ENCODE results near the gene ZNF446. TPM values are rescaled to one million over a fixed set of nuclear protein-coding genes. Genes with fewer than 3 reads are reported as not detected.
"Not testable (repeated sequence)": the region's sequence is repeated elsewhere in the genome, so short reads cannot be mapped to it uniquely, and the experiment has no call there.

ZNF446 gene
- total RNA-seq, 1 experiment from 2014 or later, result 5.1 TPM

DNA sequence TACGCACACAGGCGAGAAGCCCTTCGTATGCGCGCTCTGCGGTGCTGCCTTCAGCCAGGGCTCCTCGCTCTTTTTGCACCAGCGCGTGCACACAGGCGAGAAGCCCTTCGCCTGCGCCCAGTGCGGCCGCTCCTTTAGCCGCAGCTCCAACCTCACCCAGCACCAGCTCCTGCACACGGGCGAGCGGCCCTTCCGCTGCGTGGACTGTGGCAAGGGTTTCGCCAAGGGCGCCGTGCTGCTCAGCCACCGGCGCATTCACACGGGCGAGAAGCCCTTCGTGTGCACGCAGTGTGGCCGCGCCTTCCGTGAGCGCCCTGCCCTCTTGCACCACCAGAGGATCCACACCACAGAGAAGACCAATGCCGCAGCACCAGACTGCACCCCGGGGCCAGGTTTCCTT lies 20.0 kb upstream of the ZNF446 start:
- peaks cover 11% of the 10 kb centered on the region; the same call in 1 of the 2 replicates for H3K36me3 ChIP-seq
- no peaks in the 10 kb centered on the region for H3K27me3 ChIP-seq (replicated peaks)
- H3K27ac ChIP-seq, result no peak overlapping the region
- peaks cover 2% of the 10 kb centered on the region for H3K4me1 ChIP-seq (replicated peaks)
- no peaks in the 10 kb centered on the region for H3K9me3 ChIP-seq (replicated peaks)
- no peak for DNase-seq (ENCODE audit: low read depth in 1 of 2, low spot score in 2 of 2)
- H3K4me3 ChIP-seq, result no peak overlapping the region

DNA sequence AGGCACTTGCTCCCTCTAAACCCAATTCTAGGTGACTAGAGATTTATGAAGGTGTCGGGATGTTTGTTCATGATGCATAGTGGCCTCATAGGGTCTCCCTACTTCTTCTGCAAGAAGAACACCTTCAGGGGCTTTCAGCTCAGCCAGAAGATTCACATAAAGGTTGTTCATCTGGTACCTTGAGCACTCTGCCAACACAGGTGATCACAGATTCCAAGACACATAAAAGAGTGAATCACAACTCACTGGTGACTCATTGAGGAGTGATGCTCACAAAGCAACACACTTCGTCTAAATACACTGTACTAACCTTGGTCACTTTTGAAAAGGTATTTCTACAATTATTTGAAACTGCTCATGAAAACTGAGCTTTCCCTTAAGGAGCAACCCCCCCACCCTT lies 16.1 kb upstream of the ZNF446 start:
- no peak overlapping the region for H3K4me3 ChIP-seq
- no peaks in the 10 kb centered on the region for H3K27me3 ChIP-seq (replicated peaks)
- no peak overlapping the region for H3K27ac ChIP-seq
- H3K9me3 ChIP-seq (replicated peaks), result no peaks in the 10 kb centered on the region
- H3K36me3 ChIP-seq, result peaks cover 7% of the 10 kb centered on the region; the same call in 1 of the 2 replicates
- DNase-seq (ENCODE audit: low read depth in 1 of 2, low spot score in 2 of 2), result no peak
- H3K4me1 ChIP-seq (replicated peaks), result no peaks in the 10 kb centered on the region

DNA sequence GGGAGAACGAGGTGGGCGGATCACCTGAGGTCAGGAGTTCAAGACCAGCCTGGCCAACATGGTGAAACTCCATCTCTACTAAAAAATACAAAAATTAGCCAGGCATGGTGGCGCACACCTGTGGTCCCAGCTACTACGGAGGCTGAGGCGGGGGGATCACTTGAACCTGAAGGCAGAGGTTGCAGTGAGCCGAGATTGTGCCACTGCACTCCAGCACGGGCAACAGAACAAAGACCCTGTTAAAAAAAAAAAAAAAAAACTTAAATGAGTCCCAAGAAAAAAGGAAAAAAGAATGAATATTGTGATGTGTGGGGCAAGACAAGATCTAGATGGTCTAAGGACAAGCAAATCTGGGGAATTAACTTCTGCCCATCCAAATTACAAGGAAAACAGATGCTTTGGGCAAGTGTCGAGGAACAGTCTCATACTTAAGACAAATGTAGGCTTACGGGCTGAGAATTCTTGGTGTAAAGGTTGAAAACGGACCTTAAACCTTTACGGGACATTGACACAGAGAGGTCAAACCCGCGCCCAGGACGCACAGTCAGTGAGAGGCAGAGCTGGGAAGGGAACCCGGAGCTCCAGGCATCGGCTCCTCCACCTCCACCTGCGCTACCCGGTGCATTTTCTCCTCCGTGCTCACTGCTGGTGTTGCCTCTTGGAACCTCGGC lies 9.9 kb upstream of the ZNF446 start:
- DNase-seq (ENCODE audit: low read depth in 1 of 2, low spot score in 2 of 2), result no peak
- Histone ChIP-seq H3K4me3 (peak overlapping the region; percentile 70), H3K27me3 (replicated peaks) (no peaks in the 10 kb centered on the region)

DNA sequence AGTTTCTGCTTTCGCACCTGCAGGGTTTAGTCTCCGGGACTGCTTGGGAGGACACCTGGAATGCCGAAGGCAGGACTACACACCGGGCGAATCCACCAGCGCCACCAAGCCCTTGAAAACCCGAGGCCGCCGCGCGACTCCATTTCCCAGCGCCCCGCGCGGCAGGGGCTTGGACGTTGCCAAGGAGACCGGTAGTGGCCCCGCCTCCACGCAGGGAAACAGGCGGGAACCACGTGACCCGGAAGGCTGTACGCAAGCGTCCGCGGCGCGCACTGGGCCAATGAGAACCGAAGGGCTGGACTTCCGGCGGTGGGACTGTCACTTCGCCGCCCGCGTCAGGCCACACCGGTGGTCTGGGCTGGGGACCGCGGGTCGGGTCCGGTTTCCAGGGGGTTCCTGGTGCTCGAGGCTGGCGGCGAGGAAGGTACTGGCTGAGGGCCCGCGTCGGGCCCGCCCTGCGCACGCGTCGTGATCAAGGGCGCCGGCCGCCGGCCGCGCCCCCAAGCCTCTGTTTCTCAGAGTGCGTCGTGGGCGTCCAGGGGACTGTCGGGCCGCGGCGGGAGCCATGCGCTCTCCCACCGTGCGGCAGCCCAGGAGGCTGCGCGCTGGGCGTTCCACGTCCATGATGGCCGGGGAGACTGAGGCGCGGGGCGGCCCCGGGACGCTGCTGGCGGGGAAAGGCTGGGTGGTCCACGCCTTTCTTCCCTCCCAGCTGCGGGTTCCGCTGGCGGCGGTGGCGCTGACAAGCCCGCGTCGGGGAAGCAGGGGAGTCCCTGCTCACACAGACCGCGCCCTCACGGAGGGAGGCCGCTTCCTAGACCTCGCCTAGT lies 9.2 kb upstream of the ZNF446 start, which contains the start of gene ZNF324:
Gene ZNF324 (plus strand): TSS at position 321 of the 830 bp plus-strand sequence. CDS start 2,106 bp downstream, outside the sequence.
- no peaks in the 10 kb centered on the region for H3K27me3 ChIP-seq (replicated peaks)
- peak; percentile 92 to 97 for DNase-seq (ENCODE audit: low read depth in 1 of 2, low spot score in 2 of 2)
- H3K36me3 ChIP-seq, result peaks cover 26% of the 10 kb centered on the region
- peak within 1 kb of the TSS; percentile 38 for H3K27ac ChIP-seq
- H3K9me3 ChIP-seq (replicated peaks), result no peaks in the 10 kb centered on the region
- H3K4me1 ChIP-seq (replicated peaks), result peaks cover 12% of the 10 kb centered on the region
- H3K4me3 ChIP-seq, result peak within 1 kb of the TSS; percentile 70

More for the DNA sequence above, 9.9 kb upstream of the ZNF446 start:
- Histone ChIP-seq H3K9me3 (replicated peaks) (no peaks in the 10 kb centered on the region), H3K4me1 (replicated peaks) (peaks cover 12% of the 10 kb centered on the region), H3K27ac (no peak overlapping the region), H3K36me3 (peaks cover 22% of the 10 kb centered on the region)

DNA sequence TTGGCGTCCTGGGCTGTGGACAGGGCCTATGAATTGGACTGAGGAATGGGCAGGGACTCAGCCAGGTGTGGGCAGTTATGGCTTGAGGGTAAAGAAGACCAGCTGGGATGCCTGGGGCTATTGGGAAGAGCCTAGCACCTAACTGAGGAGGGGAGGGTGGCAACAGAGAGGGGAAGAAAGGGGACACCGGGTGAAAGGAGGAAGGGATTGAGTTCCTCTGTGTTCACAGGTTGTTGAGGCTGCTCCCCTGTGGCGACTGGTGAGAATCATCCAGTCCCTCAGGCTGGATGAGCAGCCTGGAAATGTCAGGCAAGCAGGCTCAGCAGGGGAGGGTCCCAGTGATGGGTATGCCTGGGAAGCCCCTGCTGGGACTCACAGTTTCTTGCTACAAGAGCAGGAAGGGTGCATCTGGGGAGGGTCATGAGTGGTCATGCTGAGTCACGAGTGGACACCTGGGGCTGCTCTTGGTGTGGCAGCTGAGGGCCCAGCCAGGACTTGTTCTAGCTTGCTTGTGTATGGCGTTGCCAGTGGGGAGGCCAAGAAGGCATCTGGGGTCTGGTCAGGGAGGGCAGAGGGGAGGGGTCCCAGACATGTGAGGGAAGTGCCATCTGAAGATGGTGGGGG lies 7.8 kb upstream of the ZNF446 start:
- peaks cover 37% of the 10 kb centered on the region for H3K36me3 ChIP-seq
- DNase-seq (ENCODE audit: low read depth in 1 of 2, low spot score in 2 of 2), result no peak
- no peaks in the 10 kb centered on the region for H3K27me3 ChIP-seq (replicated peaks)
- H3K9me3 ChIP-seq (replicated peaks), result no peaks in the 10 kb centered on the region
- peaks cover 12% of the 10 kb centered on the region for H3K4me1 ChIP-seq (replicated peaks)
- H3K27ac ChIP-seq, result no peak overlapping the region
- H3K4me3 ChIP-seq, result 0 out of 2 replicates have a peak overlapping the region, but pooled peaks have one; percentile 8

DNA sequence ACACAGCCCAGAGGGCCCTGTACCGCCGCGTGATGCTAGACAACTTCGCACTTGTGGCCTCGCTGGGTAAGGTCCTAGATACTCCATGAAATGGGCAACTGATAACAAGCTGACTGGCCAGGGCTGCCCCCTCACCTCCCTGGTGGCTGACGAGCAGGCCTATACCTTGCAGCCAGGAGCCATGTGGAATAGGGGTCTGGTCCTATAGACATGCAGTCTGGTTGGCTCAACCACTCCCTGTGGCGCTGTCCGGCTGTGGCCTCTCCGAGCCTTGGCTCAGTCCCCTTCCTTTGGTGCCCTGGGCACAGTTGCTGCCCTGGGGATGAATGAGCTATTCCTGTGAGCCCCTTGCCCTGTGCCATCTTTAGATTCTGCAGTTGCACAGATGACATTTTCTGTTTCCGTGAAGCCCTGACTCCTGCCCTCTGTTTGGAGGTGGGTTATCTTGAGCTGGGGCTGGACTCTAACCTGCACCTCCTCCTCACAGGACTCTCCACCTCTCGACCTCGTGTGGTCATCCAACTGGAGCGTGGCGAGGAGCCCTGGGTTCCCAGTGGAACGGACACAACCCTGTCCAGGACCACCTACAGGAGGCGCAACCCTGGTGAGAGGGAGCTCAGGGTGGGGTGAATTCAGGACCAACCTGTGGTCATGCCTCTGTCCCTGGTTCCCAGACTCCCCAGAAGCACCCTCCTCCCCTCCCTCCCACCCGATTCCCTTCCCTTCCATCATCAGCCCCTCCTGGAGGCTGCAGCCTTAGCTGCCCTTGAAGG lies 6.7 kb upstream of the ZNF446 start:
- H3K4me1 ChIP-seq (replicated peaks), result peaks cover 18% of the 10 kb centered on the region
- no peaks in the 10 kb centered on the region for H3K9me3 ChIP-seq (replicated peaks)
- no peak overlapping the region for H3K4me3 ChIP-seq
- peaks cover 45% of the 10 kb centered on the region for H3K36me3 ChIP-seq
- H3K27me3 ChIP-seq (replicated peaks), result no peaks in the 10 kb centered on the region
- DNase-seq (ENCODE audit: low read depth in 1 of 2, low spot score in 2 of 2), result no peak
- no peak overlapping the region for H3K27ac ChIP-seq

DNA sequence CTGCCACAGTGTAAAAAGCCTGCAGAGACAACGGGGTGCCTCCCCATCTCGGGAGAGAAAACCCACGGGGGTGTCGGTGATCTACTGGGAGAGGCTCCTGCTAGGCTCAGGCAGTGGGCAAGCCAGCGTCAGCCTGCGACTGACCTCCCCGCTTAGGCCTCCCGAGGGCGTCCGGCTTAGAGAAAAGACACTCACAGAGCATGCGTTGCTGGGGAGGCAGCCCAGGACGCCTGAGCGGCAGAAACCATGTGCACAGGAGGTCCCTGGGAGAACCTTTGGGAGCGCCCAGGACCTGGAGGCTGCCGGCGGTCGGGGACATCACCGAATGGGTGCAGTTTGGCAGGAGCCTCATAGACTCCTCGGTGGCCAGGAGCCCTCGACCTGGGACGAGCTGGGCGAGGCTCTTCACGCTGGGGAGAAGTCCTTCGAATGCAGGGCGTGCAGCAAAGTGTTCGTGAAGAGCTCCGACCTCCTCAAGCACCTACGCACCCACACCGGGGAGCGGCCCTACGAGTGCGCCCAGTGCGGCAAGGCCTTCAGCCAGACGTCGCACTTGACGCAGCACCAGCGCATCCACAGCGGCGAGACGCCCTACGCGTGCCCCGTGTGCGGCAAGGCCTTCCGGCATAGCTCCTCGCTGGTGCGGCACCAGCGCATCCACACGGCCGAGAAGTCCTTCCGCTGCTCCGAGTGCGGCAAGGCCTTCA lies 5.2 kb upstream of the ZNF446 start:
- peaks cover 32% of the 10 kb centered on the region for H3K4me1 ChIP-seq (replicated peaks)
- not testable (repeated sequence) for H3K27me3 ChIP-seq (replicated peaks); H3K9me3 ChIP-seq (replicated peaks); H3K27ac ChIP-seq; DNase-seq (ENCODE audit: low read depth in 1 of 2, low spot score in 2 of 2); H3K4me3 ChIP-seq
- H3K36me3 ChIP-seq, result peaks cover 45% of the 10 kb centered on the region

DNA sequence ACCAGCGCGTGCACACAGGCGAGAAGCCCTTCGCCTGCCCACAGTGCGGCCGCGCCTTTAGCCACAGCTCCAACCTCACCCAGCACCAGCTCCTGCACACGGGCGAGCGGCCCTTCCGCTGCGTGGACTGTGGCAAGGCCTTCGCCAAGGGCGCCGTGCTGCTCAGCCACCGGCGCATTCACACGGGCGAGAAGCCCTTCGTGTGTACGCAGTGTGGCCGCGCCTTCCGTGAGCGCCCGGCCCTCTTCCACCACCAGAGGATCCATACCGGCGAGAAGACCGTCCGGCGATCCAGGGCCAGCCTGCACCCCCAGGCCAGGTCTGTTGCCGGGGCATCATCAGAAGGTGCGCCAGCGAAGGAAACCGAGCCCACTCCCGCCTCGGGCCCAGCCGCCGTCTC lies 4.4 kb upstream of the ZNF446 start:
- H3K27me3 ChIP-seq (replicated peaks), result no peaks in the 10 kb centered on the region

DNA sequence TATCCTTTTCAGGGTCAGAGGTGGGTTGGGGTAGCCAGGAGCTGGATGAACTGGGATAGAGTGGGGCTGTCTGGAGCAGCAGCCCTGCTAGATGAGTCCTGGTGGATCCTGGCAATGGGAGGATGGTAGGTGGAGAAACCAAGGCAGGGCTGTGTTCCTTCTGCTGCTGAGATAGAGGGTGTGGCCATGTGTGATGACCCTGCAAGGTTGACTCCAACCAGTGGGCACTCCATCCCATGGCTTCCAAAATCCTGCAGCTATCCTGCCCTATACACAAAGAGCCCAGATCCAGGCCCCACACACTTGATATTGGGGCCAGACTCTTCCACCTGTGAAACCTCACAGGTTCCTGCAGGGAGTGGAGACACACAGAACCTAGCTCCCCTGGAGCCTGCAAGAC lies 2.4 kb upstream of the ZNF446 start:
- no peak overlapping the region for H3K27ac ChIP-seq
- H3K36me3 ChIP-seq, result peaks cover 35% of the 10 kb centered on the region
- no peaks in the 10 kb centered on the region for H3K9me3 ChIP-seq (replicated peaks)

More for the DNA sequence above, 4.4 kb upstream of the ZNF446 start:
- Histone ChIP-seq H3K27ac (no peak overlapping the region), H3K9me3 (replicated peaks) (no peaks in the 10 kb centered on the region), H3K4me1 (replicated peaks) (peaks cover 34% of the 10 kb centered on the region), H3K4me3 (no peak overlapping the region), H3K36me3 (peaks cover 45% of the 10 kb centered on the region)
- no peak for DNase-seq (ENCODE audit: low read depth in 1 of 2, low spot score in 2 of 2)

DNA sequence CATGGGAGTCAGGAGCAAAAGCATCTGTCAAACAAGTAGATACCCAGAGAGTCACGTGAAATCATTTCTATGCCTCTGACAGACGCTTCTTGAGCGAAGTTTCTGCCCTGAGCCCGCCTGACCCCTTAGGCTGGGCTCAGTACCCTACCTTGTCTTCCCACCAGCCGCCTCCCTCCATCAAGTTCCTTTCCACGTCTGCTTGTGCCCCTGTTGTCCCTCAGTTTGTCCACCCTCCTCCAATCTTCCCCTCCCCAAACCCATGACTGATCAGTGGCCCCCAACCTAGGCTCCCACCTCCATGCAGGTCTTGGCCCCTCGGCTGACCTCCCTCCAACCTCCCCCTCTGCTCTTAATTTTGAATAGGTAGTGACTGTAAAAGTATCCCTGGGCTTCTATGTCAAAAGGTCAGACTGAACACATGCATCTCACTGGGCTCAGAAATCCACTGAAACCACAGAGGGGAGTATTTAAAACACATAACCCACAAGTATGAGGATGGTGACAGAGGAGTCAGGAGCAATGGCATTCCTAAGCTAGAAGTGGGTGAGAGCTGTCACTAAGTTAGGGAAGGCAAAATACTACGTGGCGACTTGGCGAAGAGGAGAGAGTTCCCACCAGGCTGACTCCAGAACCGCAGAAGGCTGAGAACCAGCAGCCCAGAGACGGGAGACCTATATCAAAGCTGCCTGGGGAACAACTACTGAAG lies 1.7 kb upstream of the ZNF446 start:
- Histone ChIP-seq H3K4me1 (replicated peaks) (peaks cover 30% of the 10 kb centered on the region), H3K4me3 (no peak overlapping the region)
- DNase-seq (ENCODE audit: low read depth in 1 of 2, low spot score in 2 of 2), result peak in 1 of 2 experiments; percentile 42

More for the DNA sequence above, 2.4 kb upstream of the ZNF446 start:
- no peak for DNase-seq (ENCODE audit: low read depth in 1 of 2, low spot score in 2 of 2)
- Histone ChIP-seq H3K27me3 (replicated peaks) (no peaks in the 10 kb centered on the region), H3K4me3 (no peak overlapping the region), H3K4me1 (replicated peaks) (peaks cover 30% of the 10 kb centered on the region)

DNA sequence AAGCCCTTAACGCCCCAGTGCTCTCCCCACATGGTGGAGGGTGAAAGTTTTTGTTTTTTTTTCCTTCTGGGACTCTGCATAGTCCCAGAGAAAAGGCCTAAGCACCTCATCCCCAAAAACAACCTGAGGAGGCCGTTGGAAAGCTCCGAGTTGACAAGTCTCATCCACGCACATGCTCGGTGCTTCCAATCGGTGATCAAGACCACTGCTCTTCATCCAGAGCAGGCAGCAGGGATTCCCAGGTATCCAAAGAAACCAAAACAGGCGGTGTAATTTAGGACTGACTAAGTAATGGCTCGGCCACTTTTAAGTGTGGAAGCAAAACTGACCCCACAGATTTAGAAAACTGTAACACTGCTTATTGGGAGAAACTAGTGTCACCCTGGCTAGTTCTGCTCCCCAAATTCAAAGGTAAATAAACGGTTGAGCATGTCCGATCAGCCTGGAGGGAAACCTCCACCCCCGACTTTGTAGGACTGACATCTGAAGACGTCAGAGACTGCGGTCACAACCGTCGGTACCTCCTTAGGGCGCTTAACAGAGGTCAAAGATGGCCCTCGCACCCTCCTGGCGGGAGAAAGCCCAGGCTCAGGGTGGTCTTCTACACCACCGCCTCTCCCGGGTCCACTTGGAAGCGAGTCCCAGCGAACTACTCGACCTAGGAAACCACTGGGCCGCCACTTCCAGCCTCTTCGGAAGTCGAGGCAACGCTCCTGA lies 997 bp upstream of the ZNF446 start:
- Histone ChIP-seq H3K9me3 (replicated peaks) (no peaks in the 10 kb centered on the region), H3K27ac (peak overlapping the region; percentile 63), H3K4me3 (peak overlapping the region; percentile 50)

More for the DNA sequence above, 1.7 kb upstream of the ZNF446 start:
- Histone ChIP-seq H3K27me3 (replicated peaks) (no peaks in the 10 kb centered on the region), H3K27ac (peak overlapping the region; percentile 63), H3K36me3 (peaks cover 30% of the 10 kb centered on the region), H3K9me3 (replicated peaks) (no peaks in the 10 kb centered on the region)

More for the DNA sequence above, 997 bp upstream of the ZNF446 start:
- H3K36me3 ChIP-seq, result peaks cover 29% of the 10 kb centered on the region
- H3K27me3 ChIP-seq (replicated peaks), result no peaks in the 10 kb centered on the region
- DNase-seq (ENCODE audit: low read depth in 1 of 2, low spot score in 2 of 2), result no peak
- peaks cover 30% of the 10 kb centered on the region for H3K4me1 ChIP-seq (replicated peaks)
